NCI-H1436 treated with DMSO at 0.1 percent for 48 hours (cell line): Measurements from ENCODE around the gene UBA5.
A peak's percentile ranks its signal among the peaks of the same experiment; 100 is the strongest.
"Not testable (repeated sequence)": the region's sequence is repeated elsewhere in the genome, so short reads cannot be mapped to it uniquely, and the experiment has no call there.

ENCODE experiments used
- DNase-seq: peaks from one replicate; lab custom pipeline; 2025; lab: John Stamatoyannopoulos, UW

UBA5 gene

DNA sequence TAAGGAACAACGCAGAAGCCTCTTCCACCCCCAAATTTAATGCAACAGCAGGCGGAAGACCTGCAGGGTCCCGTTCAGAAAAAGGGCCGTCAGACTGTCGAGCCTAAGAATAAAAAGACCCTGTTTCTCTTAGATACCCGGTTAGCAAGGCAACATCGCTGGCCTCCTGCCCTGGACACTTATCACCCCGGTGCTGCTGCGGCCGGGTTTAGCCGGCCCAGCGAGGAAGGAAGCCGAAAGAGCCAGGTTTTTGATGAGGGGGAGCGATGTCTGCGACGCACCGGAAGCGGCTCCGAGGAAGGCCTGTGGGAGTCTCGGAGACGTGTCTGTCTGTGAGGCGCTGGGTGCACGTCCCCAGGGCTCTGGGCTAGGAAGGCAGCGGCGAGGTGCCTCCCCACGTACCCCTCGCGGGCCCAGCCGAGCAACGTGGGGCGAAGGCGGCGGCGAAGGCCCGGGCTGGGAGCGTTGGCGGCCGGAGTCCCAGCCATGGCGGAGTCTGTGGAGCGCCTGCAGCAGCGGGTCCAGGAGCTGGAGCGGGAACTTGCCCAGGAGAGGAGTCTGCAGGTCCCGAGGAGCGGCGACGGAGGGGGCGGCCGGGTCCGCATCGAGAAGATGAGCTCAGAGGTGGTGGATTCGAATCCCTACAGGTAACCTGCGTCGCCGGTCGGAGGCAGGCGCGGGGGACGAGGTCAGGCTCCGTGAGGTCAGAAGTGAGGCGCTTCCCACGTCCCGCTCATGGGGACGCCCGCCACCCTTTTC is at the start of gene UBA5:
TSS of gene UBA5 (plus strand) at position 278 of the 759 bp plus-strand sequence. CDS start at position 487, 209 bp downstream.
- no peak for DNase-seq

DNA sequence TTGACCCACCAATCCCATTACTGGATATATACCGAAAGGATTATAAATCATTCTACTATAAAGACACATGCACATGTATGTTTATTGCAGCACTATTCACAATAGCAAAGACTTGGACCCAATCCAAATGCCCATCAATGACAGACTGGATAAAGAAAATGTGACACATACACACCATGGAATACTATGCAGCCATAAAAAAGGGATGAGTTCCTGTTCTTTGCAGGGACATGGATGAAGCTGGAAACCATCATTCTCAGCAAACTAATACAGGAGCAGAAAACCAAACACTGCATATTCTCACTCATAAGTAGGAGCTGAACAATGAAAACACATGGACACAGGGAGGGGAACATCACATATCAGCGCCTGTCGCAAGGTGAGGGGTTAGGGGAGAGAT is 44.8 kb upstream of the UBA5 start:
- not testable (repeated sequence) for DNase-seq

GRCh38 chr3:132615881-132616280 is 44.2 kb upstream of the UBA5 start:
- no peak for DNase-seq

DNA sequence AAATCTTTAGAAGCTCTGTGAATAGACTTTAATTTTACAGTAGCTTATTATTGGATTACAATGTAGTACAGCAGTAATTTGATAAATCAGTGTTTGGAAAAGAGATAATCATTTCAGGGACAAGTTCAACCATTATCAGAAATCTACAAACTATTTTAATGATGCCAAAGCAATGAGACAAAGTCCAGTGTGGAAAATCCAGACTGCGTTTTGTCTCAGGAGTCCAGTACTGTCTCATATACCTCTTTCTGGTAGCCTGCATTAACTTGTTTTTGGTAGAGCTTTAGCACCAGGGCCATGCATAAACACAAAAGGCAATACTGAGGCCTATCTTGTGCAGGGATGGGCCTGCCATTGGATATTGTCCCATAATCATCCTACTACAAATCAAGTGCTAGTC is 43.3 kb upstream of the UBA5 start:
- no peak for DNase-seq

DNA sequence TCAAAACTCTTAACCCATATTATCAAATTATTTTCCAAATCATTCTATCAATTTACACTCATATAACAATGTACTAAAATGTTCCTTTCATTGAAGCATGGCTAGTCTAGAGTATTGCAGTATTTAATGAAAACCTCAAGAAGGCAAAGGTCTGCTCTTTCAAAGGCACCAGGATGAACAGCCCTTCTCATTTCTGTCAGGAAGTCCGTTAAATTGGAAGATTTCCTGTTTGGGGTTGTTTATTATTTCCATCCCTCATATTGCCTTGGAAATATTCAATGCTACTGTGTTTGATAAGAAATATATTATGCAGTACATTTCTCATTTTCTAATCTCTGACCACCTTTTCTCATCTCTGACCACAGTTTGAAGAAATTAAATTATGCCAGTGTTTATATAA is 38.0 kb upstream of the UBA5 start:
- no peak for DNase-seq

DNA sequence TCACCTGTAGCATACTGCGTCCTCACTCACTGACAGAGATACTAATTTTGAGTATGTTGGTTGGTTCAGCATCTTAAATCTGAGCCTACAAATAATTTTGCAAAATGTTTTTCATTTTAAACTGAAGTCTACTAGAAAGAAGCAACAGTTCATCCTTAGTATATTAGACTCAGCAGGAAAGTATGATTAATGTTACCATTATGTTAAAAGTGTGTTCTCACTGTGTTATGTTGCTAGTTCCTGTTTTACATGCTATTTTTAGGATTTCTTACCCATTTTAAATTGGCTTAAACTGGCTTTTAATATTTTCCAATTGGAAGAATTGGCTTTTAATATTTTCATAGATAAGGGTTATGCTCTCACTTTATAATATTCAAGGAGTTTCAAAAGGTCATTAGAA is 37.4 kb upstream of the UBA5 start:
- no peak for DNase-seq

- no peak for DNase-seq
These were observed 36.5 kb upstream of the UBA5 start for GRCh38 chr3:132623646-132624045.

DNA sequence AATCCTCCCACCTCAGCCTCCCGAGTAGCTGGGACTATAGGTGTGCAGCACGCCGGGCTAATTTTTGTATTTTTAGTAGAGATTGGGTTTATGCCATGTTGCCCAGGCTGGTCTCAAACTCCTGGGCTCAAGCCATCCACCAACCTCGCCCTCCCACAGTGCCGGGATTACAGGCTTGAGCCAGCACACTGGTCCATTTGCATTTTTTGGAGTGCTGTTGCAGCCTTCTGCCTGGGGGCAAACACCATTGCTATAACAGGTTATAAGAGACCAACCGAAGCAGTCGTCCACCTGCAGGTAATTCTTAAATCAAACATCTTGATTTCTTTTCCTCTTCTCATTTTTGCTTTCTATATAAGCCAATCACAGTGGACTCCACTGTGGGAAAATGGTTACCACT is 35.3 kb upstream of the UBA5 start:
- no peak for DNase-seq

DNA sequence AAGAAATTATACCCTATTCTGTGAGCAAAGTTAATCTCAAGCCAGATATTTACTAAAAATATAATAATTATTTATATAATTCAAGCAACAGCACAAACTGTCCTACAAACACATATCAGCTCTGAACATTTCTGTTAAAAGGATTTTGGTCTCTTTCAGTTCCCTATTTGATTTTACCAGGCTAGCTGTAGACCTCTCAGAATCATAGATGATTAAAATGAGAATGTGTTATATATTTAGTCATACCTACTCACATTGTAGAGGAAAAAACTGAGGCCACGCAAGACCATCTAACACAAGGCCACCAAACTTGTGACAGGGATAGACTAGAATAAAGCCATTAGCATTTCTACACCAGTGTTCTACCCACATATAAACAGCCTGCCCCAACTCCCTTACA is 34.5 kb upstream of the UBA5 start:
- no peak for DNase-seq

GRCh38 chr3:132626955-132627354 is 33.2 kb upstream of the UBA5 start:
- DNase-seq, result no peak

DNA sequence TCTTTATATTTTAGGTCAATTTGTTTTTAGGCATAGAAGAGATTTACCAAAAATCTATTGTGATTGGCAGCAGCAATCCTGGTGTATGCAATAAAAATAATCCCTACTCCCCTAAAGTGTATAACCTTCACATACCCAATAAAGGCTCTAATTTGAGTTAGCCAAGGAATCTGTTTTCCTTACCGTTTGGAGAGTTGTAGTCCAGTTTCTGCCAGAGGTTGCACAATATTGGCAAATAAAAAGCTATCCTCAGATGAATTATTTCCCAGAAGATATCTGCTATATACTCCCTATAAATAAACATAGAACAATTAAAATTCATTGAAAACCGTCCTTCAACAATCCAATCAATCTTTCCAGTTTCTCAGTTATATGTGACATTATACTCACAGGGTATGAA is 32.0 kb upstream of the UBA5 start:
- no peak for DNase-seq

GRCh38 chr3:132629928-132630327 is 30.2 kb upstream of the UBA5 start:
- no peak for DNase-seq

DNA sequence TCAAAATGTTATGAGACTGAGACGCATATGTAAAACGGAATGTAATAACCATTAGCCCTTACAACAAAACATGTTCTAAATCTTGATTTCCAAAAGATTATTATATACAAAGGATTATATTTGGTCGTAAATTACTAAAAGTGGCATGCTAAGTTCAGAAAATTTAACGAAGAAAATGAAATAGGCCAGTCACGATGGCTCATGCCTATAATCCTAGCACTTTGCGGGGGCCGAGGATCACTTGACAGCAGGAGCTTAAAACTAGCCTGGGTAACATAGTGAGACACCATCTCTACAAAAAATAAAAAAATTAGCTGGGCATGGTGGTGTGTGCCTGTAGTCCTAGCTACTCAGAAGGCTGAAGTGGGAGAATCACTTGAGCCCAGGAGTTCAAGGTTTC is 29.5 kb upstream of the UBA5 start:
- DNase-seq, result no peak

GRCh38 chr3:132635052-132635451 is 25.1 kb upstream of the UBA5 start:
- DNase-seq, result no peak

DNA sequence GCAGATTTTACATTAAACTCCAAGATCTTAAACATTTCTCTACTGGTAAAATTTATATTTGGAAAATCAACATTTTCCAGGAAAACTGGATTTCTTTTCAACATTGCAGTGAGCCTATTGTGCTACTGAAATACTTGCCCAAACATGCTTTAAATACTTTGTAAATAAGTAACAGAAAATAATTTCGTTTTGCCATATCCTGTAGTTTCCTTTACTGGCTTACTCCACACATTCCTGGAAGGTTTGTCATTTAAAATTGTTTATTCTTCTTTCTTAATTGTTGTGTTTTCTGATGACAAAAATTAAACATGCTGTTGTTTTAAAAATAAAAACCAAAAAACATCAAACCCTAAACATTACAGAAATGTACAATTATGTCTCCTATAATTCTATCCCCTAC is 22.5 kb upstream of the UBA5 start:
- no peak for DNase-seq

GRCh38 chr3:132638706-132639105 is 21.4 kb upstream of the UBA5 start:
- no peak for DNase-seq

- not testable (repeated sequence) for DNase-seq
These were observed 18.7 kb upstream of the UBA5 start for GRCh38 chr3:132641427-132641826.

DNA sequence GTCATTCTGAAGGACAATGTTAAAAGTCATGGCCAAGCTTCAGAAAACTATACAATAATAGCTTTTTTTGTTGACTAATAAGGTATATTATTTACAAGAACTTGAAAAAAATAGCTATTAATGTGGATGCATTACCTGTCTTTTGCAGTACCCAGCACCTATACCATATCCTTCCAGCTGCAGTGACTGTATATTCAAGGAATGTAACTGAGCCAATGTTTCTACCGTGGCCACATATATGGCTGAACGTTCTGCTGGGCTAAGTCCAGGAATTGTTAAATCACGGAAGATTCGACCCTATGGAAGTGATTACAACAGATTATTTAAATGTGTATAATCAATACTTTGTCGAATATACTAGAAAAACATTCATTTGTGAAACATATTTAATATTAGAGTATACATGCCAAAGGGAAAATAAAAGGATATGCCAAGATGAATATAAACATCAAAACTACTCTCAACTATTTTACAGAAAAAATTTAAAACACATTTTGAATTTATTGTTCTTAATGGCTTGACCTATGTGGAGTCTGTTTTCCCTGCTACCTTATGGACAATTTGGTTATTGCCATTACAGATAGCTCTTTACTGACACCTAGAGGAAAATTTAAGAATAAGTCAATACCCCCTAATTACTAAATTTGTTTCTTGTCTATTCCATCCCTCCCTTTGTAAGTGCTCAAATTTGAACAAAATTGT is 18.1 kb upstream of the UBA5 start:
- peak; percentile 21 for DNase-seq

DNA sequence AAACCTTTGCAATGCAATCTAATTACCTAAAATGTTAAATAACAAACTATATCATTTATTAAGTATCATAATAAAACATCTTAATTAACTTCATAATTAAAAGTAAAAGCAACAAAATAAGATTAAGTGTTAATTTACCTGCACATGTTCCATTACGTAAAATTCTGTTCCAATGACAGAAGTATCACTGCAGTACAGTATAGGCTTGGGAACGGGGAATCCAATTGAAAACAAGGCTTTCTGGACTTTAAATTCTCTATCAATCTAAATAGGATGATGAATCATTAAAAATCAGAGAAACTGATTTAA is 17.6 kb upstream of the UBA5 start:
- no peak for DNase-seq

DNA sequence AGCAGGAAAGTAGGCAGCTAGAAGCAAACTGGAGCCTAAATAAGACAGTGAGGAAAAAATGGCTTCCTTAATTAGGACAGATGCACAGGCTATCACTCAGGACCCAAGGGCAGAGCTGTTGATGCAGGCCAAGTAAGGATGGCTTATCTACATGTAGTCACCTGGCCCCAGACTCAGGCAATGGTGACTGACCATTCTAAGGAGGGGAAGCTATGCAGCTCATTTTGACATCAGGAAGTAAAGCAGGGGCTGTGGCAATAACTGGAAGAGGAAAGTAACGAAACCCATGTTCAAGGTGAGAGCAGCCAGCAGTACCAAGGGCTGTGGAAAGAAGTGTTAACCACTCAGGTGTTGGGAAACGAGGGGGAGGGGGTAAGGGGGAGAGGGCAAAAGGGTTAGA is 16.8 kb upstream of the UBA5 start:
- DNase-seq, result no peak

- DNase-seq, result no peak
These were observed 15.1 kb upstream of the UBA5 start for GRCh38 chr3:132645058-132645457.

- DNase-seq, result no peak
These were observed 10.0 kb upstream of the UBA5 start for GRCh38 chr3:132650153-132650552.

DNA sequence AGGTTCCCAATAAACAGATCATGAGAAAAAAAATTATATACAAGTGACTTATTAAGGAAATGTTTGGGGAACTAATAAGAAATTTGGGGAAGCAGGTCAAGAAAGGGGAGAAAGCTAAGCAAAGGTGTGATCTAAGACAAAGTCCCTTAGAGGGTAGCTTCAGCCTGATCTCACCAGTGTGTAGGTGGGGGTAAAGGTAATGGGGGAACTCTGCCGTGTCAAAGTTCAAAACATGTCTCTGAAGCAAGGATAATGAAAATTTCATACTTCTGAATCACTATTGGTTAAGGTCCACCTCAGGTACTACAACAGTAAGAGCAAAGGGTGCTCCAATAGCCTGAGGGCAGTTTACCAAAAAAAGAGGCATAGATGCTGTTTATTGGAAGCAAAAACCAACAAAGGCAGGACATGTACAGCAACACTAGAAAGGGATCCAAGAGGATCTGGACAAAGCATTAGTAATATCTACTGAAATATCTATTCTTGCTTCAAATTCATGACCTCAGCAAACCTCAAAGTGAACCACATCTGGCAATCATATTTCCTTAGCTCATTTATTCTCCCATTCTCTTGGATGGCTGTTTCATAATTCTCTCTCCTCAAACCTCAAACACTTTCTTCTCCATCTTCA is 7.4 kb upstream of the UBA5 start:
- no peak for DNase-seq
